GM12873 (cell line): Measurements from ENCODE around the gene EVC.

Experiments used
- CTCF ChIP-seq: IDR thresholded peaks from 2 replicates; pipeline ENCODE4 v1.5.1; 2012; ENCODE audit warnings: low read depth, mild to moderate bottlenecking, moderate library complexity, low read length, control low read depth; ENCODE audit not compliant: insufficient read depth; ENCODE audit errors: missing control alignments

Gene EVC

DNA sequence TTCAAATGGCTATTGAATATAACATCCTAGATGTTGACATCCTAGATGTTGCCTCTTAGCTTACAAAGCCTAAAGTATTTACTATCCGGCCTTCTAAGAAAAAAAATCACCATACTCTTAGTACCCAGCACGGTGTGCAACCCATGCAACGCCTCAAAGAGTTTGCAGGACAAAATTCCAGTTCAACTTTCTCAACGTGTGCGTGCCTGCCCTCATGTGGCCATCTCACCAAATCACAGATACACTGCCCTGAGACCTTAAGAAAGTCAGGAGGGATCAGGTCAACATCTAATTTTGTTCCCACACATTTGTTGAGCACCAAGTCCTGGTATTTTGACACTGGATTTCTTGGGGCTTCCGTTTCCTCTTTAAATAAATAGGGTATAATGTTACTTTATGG lies 113.6 kb downstream of the EVC start:
- peak; percentile 58 for TF ChIP-seq CTCF

GRCh38 chr4:5825321-5826041 lies 114.5 kb downstream of the EVC start:
- no peak for TF ChIP-seq CTCF

DNA sequence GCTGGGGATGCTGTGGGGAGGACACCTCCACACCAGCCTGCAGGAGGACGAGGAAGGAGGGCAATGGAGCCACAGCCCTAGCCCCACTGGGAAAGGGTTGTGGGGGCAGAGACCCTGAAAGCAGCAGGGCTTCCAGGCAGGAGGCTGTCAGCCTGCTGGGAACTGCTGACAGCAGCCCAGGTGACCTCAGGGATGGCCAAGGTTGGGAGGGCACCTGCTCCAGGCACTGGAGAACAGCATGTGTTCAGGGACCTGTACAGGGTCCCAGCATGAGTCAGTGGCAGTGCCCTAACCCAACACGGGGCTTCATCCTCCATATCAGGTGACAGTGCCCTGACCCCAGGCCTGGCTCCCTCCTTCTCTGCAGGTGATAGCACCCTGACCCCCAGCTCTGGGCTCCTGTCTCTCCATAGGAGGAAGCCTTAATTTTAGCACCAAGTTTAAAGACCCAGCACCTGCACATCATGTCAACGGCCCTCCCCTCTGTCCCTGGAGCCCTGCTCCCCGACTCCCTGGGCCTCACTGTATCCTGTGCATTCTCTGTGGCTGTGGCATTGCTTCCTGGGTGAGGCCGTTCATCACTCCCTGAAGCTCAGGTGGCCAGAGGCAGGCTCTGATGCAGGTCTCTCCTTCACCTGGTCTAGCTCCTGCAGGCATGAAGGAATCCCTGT lies 115.6 kb downstream of the EVC start:
- TF ChIP-seq CTCF, result no peak

DNA sequence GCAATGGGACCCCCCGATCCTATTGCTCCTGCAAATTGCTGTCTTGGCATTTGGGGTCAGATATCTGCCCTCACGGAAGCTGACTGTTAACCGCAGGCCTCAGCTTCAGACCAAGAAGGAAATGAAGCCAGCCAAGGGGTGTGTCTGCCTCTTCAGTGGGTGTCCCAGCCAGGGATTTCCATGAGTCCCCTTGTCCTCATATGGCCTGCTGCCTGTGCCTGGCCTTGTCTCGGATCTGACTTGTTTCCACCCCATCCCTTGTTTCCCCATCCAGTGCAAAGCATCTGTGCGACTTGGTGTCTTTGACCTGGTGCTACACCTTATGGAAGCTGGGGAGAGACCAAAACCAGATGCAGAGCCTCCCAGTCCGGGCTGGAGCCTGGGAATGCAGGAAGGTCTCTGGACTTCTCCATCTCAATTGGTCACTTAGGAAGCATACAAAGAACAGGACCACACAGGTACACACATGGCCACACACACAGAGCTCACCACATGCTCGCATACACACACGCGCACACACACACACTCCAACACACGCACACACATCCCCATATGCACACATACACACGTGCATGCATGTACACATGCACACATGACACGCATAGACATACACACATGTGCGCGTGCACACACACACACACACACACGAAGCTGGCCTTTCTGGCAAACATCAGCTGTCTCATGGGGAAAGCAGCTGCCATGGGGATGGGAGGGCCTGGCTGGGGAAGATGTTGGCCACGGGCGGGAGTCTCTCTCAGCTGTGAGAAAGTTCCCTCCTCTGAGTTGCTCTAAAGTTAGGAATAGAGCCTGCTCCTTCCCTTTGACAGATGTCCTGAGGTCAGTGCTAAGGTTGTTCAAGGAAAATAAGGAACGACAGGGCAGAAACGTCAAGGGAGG lies 116.4 kb downstream of the EVC start:
- TF ChIP-seq CTCF, result no peak

DNA sequence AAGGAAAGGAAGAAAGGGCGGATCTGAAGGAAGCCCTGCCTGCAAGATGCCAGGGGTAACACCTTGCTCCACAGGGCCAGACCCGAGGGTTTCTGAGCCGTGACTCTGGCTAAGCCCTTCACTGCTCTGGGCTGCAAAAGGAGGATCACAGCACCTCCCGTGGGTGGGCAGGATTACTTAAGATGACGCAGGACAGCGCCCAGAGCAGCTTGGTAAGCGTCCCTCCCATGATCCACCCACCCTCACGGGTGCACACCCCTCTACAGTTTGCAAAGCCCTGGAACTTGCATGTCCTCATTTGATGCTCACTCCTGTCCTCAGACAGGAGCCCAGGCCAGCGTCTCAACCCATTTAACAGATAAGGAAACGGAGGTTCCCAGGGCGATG lies 117.0 kb downstream of the EVC start:
- TF ChIP-seq CTCF, result no peak

GRCh38 chr4:5836943-5837342 lies 125.9 kb downstream of the EVC start:
- no peak for TF ChIP-seq CTCF

DNA sequence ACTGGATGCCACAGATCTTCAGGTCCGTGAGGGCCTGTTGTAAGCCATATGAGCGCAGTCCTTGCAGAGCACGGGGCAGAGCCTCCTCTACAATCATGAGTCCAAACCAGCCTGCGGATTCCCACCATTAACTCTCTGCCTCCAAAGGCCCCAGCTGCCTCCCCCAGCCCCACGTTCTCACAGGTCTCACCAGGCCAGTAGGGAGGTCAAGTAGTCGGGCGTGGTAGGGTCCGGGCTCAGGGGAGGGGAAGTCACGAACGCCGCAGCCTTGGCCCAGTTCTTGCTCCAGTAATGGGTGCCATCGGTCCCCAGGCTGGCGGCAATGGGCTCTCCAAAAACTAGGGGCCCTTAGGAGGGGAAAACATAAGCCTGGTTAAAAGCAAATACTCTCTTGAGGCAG lies 128.3 kb downstream of the EVC start:
- no peak for TF ChIP-seq CTCF
